Left lung (tissue), 10 donors: Measurements from ENCODE around the gene KPNB1. TPM values are rescaled to one million over a fixed set of nuclear protein-coding genes. Genes with fewer than 3 reads are reported as not detected.

Experiments
- ATAC-seq: fragments of 200-7000 bp; cut with Tn5 transposase; one replicate; pipeline ENCODE4 v1.9.1; 2020; ENCODE audit warnings: moderate library complexity
- DNase-seq, 4 donors: peaks; one replicate each; pipeline ENCODE4 v3.0.0-alpha.2; 2013 to 2020
- H3K27ac ChIP-seq, 2 donors: fragments of 200-600 bp; sonication (generic) in 1 of 2; one replicate each; pipeline versions ENCODE4 v1.5.0 to v1.8.0; 2020 to 2021
- H3K27me3 ChIP-seq, 2 donors: fragments of 200-600 bp; sonication (generic) in 1 of 2; one replicate each; pipeline versions ENCODE4 v1.5.0 to v1.8.0; 2020 to 2021
- H3K36me3 ChIP-seq, 2 donors: fragments of 200-600 bp; sonication (generic) in 1 of 2; one replicate each; pipeline versions ENCODE4 v1.5.0 to v1.8.0; 2020 to 2021
- H3K4me1 ChIP-seq, 2 donors: fragments of 200-600 bp; one replicate each; pipeline ENCODE4 v1.8.0; 2021
- H3K4me3 ChIP-seq, 2 donors: fragments of 200-600 bp; sonication (generic) in 1 of 2; one replicate each; pipeline versions ENCODE4 v1.5.0 to v1.8.0; 2020 to 2021; ENCODE audit warnings: mild to moderate bottlenecking in 1 of 2
- H3K9me3 ChIP-seq, 2 donors: fragments of 200-600 bp; sonication (generic) in 1 of 2; one replicate each; pipeline versions ENCODE4 v1.5.0 to v1.8.0; 2020 to 2021
- intact Hi-C, 2 donors: fragments of 100-400 bp; cut with DNase I; formaldehyde crosslinking; loops; one replicate each; pipeline versions ENCODE4 v1.11.2 to v1.14.2; 2022
- polyA plus RNA-seq, 6 donors: library from polyadenylated mRNA; unstranded; fragments of 120-200 nt; gene quantifications; one replicate each; pipeline ENCODE4 v1.2.1, GENCODE V29; 2013; ENCODE audit not compliant: insufficient read length in 6 of 6
- total RNA-seq, 2 donors: library from RNA; stranded (reverse); fragmentation: NEBNext Ultra II Directional; extraction: Animal tissue kit (Norgen Biotek cat#: 25700); gene quantifications; one replicate each; pipeline ENCODE4 v1.2.1, GENCODE V29; 2021
- TF ChIP-seq, protein P1 (sequence below), 2 donors: fragments of 200-600 bp; sonication (generic) in 1 of 2; IDR thresholded peaks; one replicate each; pipeline versions ENCODE4 v1.5.0 to v1.8.0; 2021; ENCODE audit warnings: antibody characterized with exemption in 2 of 2
- donor health status: DM: no; HTN: yes; CAD: no.
- donor health status: DM: no; HTN: no; CAD: no.

KPNB1 gene
- total and polyA plus RNA-seq, 8 donors = 195 to 305 (median 248) TPM

DNA sequence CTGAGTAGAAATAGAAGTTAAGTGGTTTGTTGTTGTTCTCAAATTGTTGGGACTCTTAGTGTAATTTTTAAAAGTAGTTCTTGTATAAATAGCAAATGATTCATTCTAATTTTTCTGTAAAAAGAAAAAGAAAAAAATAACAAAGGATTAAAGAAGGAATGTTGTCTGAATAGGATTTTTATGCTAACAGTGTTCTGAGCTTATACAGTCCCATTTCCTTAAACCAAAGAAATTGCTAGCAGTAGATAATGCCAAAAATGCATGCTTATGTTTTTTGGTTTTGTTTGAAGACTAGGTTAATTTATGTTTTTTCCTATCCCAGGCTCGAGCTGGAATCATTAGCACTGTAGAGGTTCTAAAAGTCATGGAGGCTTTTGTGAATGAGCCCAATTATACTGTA is 44.7 kb upstream of the KPNB1 start:
- TF ChIP-seq, protein P1, sequence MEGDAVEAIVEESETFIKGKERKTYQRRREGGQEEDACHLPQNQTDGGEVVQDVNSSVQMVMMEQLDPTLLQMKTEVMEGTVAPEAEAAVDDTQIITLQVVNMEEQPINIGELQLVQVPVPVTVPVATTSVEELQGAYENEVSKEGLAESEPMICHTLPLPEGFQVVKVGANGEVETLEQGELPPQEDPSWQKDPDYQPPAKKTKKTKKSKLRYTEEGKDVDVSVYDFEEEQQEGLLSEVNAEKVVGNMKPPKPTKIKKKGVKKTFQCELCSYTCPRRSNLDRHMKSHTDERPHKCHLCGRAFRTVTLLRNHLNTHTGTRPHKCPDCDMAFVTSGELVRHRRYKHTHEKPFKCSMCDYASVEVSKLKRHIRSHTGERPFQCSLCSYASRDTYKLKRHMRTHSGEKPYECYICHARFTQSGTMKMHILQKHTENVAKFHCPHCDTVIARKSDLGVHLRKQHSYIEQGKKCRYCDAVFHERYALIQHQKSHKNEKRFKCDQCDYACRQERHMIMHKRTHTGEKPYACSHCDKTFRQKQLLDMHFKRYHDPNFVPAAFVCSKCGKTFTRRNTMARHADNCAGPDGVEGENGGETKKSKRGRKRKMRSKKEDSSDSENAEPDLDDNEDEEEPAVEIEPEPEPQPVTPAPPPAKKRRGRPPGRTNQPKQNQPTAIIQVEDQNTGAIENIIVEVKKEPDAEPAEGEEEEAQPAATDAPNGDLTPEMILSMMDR (IDR thresholded peaks at IDR 0.05) = no peak
- no peak for ATAC-seq
- H3K4me3 ChIP-seq = no peak overlapping the region
- H3K27me3 ChIP-seq = no peaks in the 10 kb centered on the region
- intact Hi-C loops = no loop called here
- peaks cover 0 to 100% of the 10 kb centered on the region in 2 donors for H3K36me3 ChIP-seq
- DNase-seq = no peak
- H3K27ac ChIP-seq = no peak overlapping the region
- no peaks in the 10 kb centered on the region for H3K9me3 ChIP-seq
- no peaks in the 10 kb centered on the region for H3K4me1 ChIP-seq

DNA sequence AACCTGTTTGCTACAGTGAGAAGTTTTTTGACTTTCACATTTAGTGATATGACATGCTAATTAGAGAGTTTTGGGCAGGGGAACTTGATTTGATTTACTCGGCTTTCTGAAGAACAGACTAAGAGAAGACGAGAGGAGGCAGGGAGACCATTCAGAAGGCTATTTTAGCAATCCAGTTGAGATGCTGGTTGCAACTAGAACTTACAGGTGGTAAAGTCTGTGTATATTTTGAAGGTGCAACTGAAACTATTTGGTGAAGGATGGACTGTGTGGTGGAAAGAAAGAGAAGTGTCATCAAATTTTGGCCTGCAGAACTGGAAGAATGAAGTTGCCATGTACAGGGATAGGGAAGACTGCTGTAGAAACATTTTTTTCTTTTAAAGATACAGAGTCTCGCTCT is 42.2 kb upstream of the KPNB1 start:
- Histone ChIP-seq H3K27me3 (no peaks in the 10 kb centered on the region), H3K27ac (no peak overlapping the region), H3K36me3 (peaks cover 0 to 80% of the 10 kb centered on the region in 2 donors), H3K4me3 (no peak overlapping the region), H3K9me3 (no peaks in the 10 kb centered on the region), H3K4me1 (no peaks in the 10 kb centered on the region)
- intact Hi-C loops = no loop called here
- TF ChIP-seq, protein P1 (IDR thresholded peaks at IDR 0.05) = no peak
- DNase-seq (no peak), ATAC-seq (no peak)

DNA sequence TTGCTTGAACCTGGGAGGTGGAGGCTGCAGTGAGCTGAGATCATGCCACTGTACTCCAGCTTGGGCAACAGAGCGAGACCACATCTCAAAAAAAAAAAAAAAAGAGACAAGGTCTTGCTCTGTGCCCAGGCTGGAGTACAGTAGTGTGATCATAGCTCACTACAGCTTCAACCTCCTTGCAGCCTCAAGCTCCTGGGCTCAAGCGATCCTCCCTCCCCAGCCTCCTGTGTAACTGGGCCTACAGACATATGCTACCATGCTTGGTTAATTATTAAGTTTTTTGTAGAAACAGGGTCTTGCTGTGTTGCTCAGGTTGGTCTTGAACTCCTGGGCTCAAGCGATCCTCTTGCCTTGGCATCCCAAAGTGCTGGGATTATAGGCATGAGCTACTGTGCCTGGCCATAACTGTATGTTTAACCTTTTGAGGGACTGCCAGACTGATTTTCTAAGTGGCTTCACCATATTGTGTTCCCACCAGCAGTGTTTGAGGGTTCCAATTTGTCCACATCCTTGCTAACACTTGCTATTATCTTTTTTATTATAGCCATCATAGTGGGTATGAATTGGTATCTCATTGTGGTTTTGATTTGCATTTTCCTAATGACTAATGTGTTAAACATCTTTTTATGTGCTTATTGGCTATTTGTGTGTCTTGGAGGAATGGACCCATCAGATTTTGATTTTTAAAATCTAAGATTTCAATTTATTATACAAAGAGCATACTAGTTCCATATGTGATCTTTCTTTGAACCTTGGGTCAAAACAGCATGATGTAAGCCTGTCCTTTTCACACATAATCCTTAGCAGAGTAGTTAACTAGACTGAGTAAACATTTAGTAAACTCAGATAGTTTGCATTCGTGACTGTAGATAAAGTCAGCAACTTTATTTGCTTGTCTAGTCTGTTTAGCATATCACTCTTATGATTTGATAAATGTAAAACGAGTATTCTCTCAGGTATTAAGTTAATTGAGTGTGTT is 38.1 kb upstream of the KPNB1 start:
- H3K9me3 ChIP-seq = no peaks in the 10 kb centered on the region
- no peak overlapping the region for H3K4me3 ChIP-seq
- peaks cover 0 to 78% of the 10 kb centered on the region in 2 donors for H3K36me3 ChIP-seq
- no peaks in the 10 kb centered on the region for H3K27me3 ChIP-seq
- no peaks in the 10 kb centered on the region for H3K4me1 ChIP-seq
- H3K27ac ChIP-seq = no peak overlapping the region
- ATAC-seq (no peak), DNase-seq (no peak)
- TF ChIP-seq, protein P1 (IDR thresholded peaks at IDR 0.05) = no peak
- intact Hi-C loops = no loop called here

DNA sequence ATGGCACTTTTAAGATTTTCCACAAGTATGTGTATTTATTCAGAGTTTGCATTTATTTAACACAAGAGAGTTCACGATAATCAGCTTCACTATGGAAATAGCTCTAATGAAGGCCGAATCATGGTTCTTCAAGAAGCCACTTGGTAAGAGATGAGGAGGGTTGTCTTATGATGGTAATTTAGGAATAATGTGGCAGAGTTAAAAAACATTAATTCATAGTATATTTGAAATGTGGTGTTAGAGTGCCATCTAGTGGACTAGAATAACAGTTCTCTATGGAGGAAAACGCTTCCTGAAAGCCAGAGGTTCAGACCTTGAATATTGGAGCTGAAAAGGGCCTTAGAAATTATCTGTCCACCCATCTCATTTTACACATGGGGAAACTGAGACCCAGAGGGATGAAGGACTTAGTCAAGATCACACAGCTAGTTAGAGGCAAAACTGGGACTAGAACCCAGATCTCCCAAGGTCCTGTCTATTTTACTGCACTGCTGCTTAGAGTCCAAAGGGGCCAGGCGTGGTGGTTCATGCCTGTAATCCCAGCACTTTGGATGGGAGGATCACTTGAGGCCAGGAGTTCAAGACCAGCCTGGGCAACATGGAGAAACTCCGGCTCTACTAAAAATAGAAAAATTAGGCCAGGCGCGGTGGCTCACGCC is 33.8 kb upstream of the KPNB1 start:
- intact Hi-C loops = no loop called here
- H3K36me3 ChIP-seq = peaks cover 0 to 87% of the 10 kb centered on the region in 2 donors

More for the DNA sequence above, 33.8 kb upstream of the KPNB1 start:
- H3K4me1 ChIP-seq = no peaks in the 10 kb centered on the region
- H3K9me3 ChIP-seq = no peaks in the 10 kb centered on the region
- ATAC-seq (peak; percentile 75), DNase-seq (peak in 2 of 4 donors; percentile 52 to 64)
- TF ChIP-seq, protein P1 (IDR thresholded peaks at IDR 0.05) = peak; percentile 63 to 76
- no peak overlapping the region for H3K27ac ChIP-seq
- H3K4me3 ChIP-seq = no peak overlapping the region
- H3K27me3 ChIP-seq = no peaks in the 10 kb centered on the region
